ENCODE results near the gene CYP21A2. TPM values are rescaled to one million over a fixed set of nuclear protein-coding genes. Genes with fewer than 3 reads are reported as not detected.

CYP21A2 gene
- polyA plus RNA-seq, 2 donors = 0.43 to 0.47 TPM

- Histone ChIP-seq H3K27me3 (ENCODE audit: control insufficient read depth in 1 of 2, insufficient read depth in 2 of 2, low read length in 2 of 2) (no peaks in the 10 kb centered on the region), H3K4me3 (ENCODE audit: low read depth in 1 of 2, low read length in 2 of 2) (peak overlapping the region in 1 of 2 donors; percentile 4), H3K9me3 (ENCODE audit: control insufficient read depth in 2 of 2, insufficient read depth in 1 of 2, low read depth in 1 of 2, low read length in 1 of 2) (no peaks in the 10 kb centered on the region), H3K36me3 (ENCODE audit: control insufficient read depth in 2 of 2, insufficient read depth in 2 of 2, low read length in 1 of 2) (peaks cover 0 to 3% of the 10 kb centered on the region in 2 donors), H3K27ac (ENCODE audit: low read depth in 2 of 2, low read length in 1 of 2) (peak overlapping the region; percentile 43 to 51), H3K4me1 (ENCODE audit: control insufficient read depth in 2 of 2, insufficient read depth in 2 of 2, low read length in 1 of 2) (peaks cover 0 to 17% of the 10 kb centered on the region in 2 donors)
- WGBS, 2 donors = 22 to 24% methylated on average over 35 to 45 of the region's 45 CpGs
Measured at GRCh38 chr6:32086661-32087573, 48.7 kb downstream of the CYP21A2 start.

GRCh38 chr6:32087574-32088486, 49.6 kb downstream of the CYP21A2 start:
- Histone ChIP-seq H3K27me3 (ENCODE audit: control insufficient read depth in 1 of 2, insufficient read depth in 2 of 2, low read length in 2 of 2) (no peaks in the 10 kb centered on the region), H3K4me3 (ENCODE audit: low read depth in 1 of 2, low read length in 2 of 2) (peak overlapping the region in 1 of 2 donors; percentile 4)

GRCh38 chr6:32088487-32089049, 50.4 kb downstream of the CYP21A2 start:
- Histone ChIP-seq H3K4me3 (ENCODE audit: low read depth in 1 of 2, low read length in 2 of 2) (no peak overlapping the region), H3K27me3 (ENCODE audit: control insufficient read depth in 1 of 2, insufficient read depth in 2 of 2, low read length in 2 of 2) (no peaks in the 10 kb centered on the region), H3K27ac (ENCODE audit: low read depth in 2 of 2, low read length in 1 of 2) (peak overlapping the region in 1 of 2 donors; percentile 17), H3K36me3 (ENCODE audit: control insufficient read depth in 2 of 2, insufficient read depth in 2 of 2, low read length in 1 of 2) (no peaks in the 10 kb centered on the region), H3K4me1 (ENCODE audit: control insufficient read depth in 2 of 2, insufficient read depth in 2 of 2, low read length in 1 of 2) (peaks cover 0 to 9% of the 10 kb centered on the region in 2 donors), H3K9me3 (ENCODE audit: control insufficient read depth in 2 of 2, insufficient read depth in 1 of 2, low read depth in 1 of 2, low read length in 1 of 2) (no peaks in the 10 kb centered on the region)
- 93% methylated on average over 14 of the region's 14 CpGs for WGBS, 2 donors

More at GRCh38 chr6:32087574-32088486, 49.6 kb downstream of the CYP21A2 start:
- Histone ChIP-seq H3K4me1 (ENCODE audit: control insufficient read depth in 2 of 2, insufficient read depth in 2 of 2, low read length in 1 of 2) (peaks cover 0 to 11% of the 10 kb centered on the region in 2 donors), H3K36me3 (ENCODE audit: control insufficient read depth in 2 of 2, insufficient read depth in 2 of 2, low read length in 1 of 2) (no peaks in the 10 kb centered on the region), H3K9me3 (ENCODE audit: control insufficient read depth in 2 of 2, insufficient read depth in 1 of 2, low read depth in 1 of 2, low read length in 1 of 2) (no peaks in the 10 kb centered on the region), H3K27ac (ENCODE audit: low read depth in 2 of 2, low read length in 1 of 2) (peak overlapping the region; percentile 54 to 58)
- 13 to 20% methylated on average over 35 to 50 of the region's 50 CpGs for WGBS, 2 donors

GRCh38 chr6:32089082-32089828, 51.0 kb downstream of the CYP21A2 start:
- 80 to 85% methylated on average over 10 of the region's 10 CpGs for WGBS, 2 donors
- Histone ChIP-seq H3K27ac (ENCODE audit: low read depth in 2 of 2, low read length in 1 of 2) (peak overlapping the region in 1 of 2 donors; percentile 1), H3K36me3 (ENCODE audit: control insufficient read depth in 2 of 2, insufficient read depth in 2 of 2, low read length in 1 of 2) (no peaks in the 10 kb centered on the region), H3K4me1 (ENCODE audit: control insufficient read depth in 2 of 2, insufficient read depth in 2 of 2, low read length in 1 of 2) (peaks cover 0 to 9% of the 10 kb centered on the region in 2 donors), H3K9me3 (ENCODE audit: control insufficient read depth in 2 of 2, insufficient read depth in 1 of 2, low read depth in 1 of 2, low read length in 1 of 2) (no peaks in the 10 kb centered on the region), H3K27me3 (ENCODE audit: control insufficient read depth in 1 of 2, insufficient read depth in 2 of 2, low read length in 2 of 2) (no peaks in the 10 kb centered on the region), H3K4me3 (ENCODE audit: low read depth in 1 of 2, low read length in 2 of 2) (no peak overlapping the region)

Other genes starting within 250 kb of the CYP21A2 start
- gene VARS1, start 242.7 kb upstream of the CYP21A2 start, polyA plus RNA-seq = 10 to 100 TPM; 35.7 to 37.3 TPM
- gene LSM2, start 231.4 kb upstream of the CYP21A2 start, polyA plus RNA-seq = 10 to 100 TPM; 25.6 to 42.9 TPM
- gene HSPA1L, start 223.1 kb upstream of the CYP21A2 start, polyA plus RNA-seq = under 1 TPM; 0.39 to 0.42 TPM
- gene HSPA1A, start 222.9 kb upstream of the CYP21A2 start, polyA plus RNA-seq = 100 to 1,000 TPM; 105 to 125 TPM
- 100 to 1,000 TPM in 1 of 2 donors, 10 to 100 TPM in 1; 26.9 to 103 TPM for gene HSPA1B, start 210.7 kb upstream of the CYP21A2 start, polyA plus RNA-seq
- 10 to 100 TPM; 13.6 to 14.6 TPM for gene NEU1, start 175.6 kb upstream of the CYP21A2 start, polyA plus RNA-seq
- gene SLC44A4, start 159.4 kb upstream of the CYP21A2 start, polyA plus RNA-seq = under 1 TPM; 0.19 to 0.33 TPM
- gene EHMT2, start 140.7 kb upstream of the CYP21A2 start, polyA plus RNA-seq = 10 to 100 TPM; 27.2 to 39.6 TPM
- 1 to 10 TPM; 2.4 to 3.6 TPM for gene ZBTB12, start 136.3 kb upstream of the CYP21A2 start, polyA plus RNA-seq
- gene C2, start 110.7 kb upstream of the CYP21A2 start, polyA plus RNA-seq = 1 to 10 TPM; 1.2 to 1.3 TPM
- gene CFB, start 92.3 kb upstream of the CYP21A2 start, polyA plus RNA-seq = 10 to 100 TPM; 15.9 to 19.6 TPM
- 10 to 100 TPM; 30.2 to 49.3 TPM for gene NELFE, start 79.4 kb upstream of the CYP21A2 start, polyA plus RNA-seq
- gene SKIC2, start 79.2 kb upstream of the CYP21A2 start, polyA plus RNA-seq = 10 to 100 TPM; 39.1 to 58.0 TPM
- gene DXO, start 66.3 kb upstream of the CYP21A2 start, polyA plus RNA-seq = 10 to 100 TPM; 11.8 to 16.5 TPM
- gene C4A, start 56.4 kb upstream of the CYP21A2 start, polyA plus RNA-seq = 10 to 100 TPM in 1 of 2 donors, 1 to 10 TPM in 1; 6.9 to 13.1 TPM
- gene C4B, start 23.6 kb upstream of the CYP21A2 start, polyA plus RNA-seq = 10 to 100 TPM in 1 of 2 donors, 1 to 10 TPM in 1; 5.3 to 15.0 TPM
- 10 to 100 TPM; 14.8 to 15.5 TPM for gene TNXB, start 70.9 kb downstream of the CYP21A2 start, polyA plus RNA-seq
- gene ATF6B, start 89.8 kb downstream of the CYP21A2 start, polyA plus RNA-seq = 10 to 100 TPM; 47.5 to 60.2 TPM
- 10 to 100 TPM in 1 of 2 donors, 1 to 10 TPM in 1; 8.1 to 13.7 TPM for gene FKBPL, start 91.9 kb downstream of the CYP21A2 start, polyA plus RNA-seq
- gene PRRT1, start 113.5 kb downstream of the CYP21A2 start, polyA plus RNA-seq = 1 to 10 TPM; 1.8 to 2.3 TPM
- gene PPT2, start 115.7 kb downstream of the CYP21A2 start, polyA plus RNA-seq = 10 to 100 TPM; 20.7 to 21.6 TPM
- gene EGFL8, start 126.2 kb downstream of the CYP21A2 start, polyA plus RNA-seq = 10 to 100 TPM; 18.5 to 27.7 TPM
- gene AGPAT1, start 137.7 kb downstream of the CYP21A2 start, polyA plus RNA-seq = 10 to 100 TPM; 15.3 to 18.3 TPM
- gene RNF5, start 140.0 kb downstream of the CYP21A2 start, polyA plus RNA-seq = 10 to 100 TPM; 36.3 to 44.9 TPM
- 1 to 10 TPM; 3.5 to 8.3 TPM for gene AGER, start 145.8 kb downstream of the CYP21A2 start, polyA plus RNA-seq
- 10 to 100 TPM; 29.4 to 49.8 TPM for gene PBX2, start 151.8 kb downstream of the CYP21A2 start, polyA plus RNA-seq
- 1 to 10 TPM; 4.0 to 4.6 TPM for gene GPSM3, start 154.2 kb downstream of the CYP21A2 start, polyA plus RNA-seq
- gene NOTCH4, start 185.7 kb downstream of the CYP21A2 start, polyA plus RNA-seq = 10 to 100 TPM in 1 of 2 donors, 1 to 10 TPM in 1; 6.5 to 17.8 TPM

Measured in esophagus (tissue), 2 donors.